GM21360 (cell line): ENCODE results near the gene UNC13B.

Experiments
- ATAC-seq: cut with Tn5 transposase; IDR thresholded peaks from one replicate; pipeline ENCODE4 v1.9.1; 2021; ENCODE audit warnings: mild to moderate bottlenecking, moderate library complexity; ENCODE audit not compliant: unreplicated experiment

Gene UNC13B

DNA sequence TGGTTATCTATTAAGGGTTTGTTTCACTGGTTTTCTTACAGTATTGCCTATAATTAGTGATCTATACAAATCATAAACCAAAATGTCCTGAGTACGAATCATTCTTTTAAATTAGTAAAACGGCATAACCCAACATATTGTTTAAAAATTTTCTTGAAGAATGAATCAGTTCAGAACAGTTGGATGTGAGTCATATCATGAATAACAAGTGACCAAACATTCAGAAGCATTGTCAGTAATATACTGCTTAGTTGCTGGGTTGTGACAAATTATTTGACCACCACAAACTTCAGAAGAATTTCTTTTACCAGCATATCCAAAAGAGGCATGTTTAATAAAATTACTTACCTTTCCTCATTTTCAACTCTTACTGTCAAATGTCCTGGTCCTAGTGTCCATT, 111.2 kb downstream of the UNC13B start:
- no peak for ATAC-seq

DNA sequence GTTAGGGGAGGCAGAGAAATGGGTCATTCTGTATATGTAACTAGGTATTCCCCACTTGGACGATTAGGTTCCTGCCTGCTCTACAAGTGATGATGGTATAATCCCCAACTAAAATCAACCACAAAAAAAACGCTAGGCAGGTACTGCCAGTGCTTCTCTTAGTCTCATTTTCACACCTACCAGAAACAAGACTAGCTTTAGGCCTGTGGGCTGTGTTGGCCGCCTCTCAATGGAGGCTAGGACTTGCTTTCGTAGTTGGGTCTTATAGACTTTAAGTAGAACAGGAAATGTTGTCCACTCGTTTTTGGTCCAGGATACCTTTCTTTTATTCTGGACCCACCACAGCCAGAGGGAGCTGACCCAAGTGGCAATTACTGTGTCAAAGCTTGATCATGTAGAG, 111.8 kb downstream of the UNC13B start:
- no peak for ATAC-seq

DNA sequence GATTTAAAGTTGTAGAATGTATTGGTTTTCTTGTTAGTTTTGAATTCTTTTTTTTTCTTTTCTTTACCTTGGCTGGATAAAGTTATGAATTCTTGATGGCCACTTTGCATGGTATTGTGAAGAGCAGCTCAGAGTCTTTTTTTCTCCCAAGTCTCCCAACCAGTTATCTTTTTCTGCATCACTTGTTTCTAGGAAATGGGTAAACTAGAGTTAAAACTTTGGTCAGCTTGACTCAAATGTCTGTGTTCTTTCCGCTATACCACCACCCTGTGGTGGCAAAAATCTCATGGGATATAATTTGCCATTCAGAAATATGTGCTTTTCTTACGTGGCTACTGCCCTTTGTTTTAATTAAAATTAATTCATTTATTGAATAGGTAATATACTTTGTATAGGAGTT, 113.2 kb downstream of the UNC13B start:
- ATAC-seq, result no peak

DNA sequence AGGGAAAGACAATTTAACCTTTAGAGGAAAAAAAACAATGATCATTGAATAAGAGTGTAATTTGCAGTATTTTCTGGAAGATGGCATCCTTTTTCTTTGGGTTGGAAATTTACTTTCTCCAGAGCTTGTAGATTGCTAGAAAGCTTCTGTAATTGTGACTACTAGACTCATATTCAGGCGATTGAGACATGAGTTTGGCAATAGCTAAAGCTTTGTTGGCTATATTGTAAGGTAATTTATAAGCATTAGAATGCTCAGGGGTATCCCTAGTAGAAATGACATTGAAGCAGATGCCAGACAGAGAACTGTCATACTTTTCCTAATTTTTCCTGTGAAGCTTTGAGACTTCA, 115.3 kb downstream of the UNC13B start:
- ATAC-seq, result no peak

DNA sequence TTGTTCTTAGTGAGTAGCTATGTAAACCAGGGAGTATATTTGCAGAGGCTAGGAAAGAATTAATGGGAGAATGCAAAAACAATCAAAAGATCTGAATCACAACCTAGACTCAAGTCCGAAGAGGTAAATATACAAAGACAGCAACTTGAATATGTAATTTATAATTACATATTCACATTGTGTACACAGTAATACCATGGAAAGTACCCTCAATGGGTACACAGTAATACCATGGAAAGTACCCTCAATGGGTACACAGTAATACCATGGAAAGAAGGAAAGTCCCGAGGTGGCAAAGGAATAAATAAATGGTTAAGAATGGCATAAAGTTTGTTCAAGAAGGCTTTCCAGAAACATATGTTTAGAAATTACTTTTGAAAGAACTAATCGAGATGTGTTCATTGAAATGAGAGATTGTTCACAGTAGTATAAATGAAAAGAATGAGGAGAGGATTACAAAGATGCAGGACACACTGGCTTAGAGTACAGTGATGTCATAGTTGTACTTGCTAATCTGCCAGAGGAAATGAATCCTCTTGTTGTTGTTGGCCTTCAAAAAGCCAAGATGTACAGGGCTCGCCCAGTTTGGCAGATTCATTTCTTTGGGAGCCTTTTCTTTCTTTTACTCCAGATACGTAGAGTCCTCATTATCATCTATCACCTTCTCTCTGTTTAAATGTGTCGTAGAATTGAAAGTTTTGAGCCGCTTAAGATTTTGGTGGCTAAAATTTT, 116.0 kb downstream of the UNC13B start:
- ATAC-seq, result no peak

DNA sequence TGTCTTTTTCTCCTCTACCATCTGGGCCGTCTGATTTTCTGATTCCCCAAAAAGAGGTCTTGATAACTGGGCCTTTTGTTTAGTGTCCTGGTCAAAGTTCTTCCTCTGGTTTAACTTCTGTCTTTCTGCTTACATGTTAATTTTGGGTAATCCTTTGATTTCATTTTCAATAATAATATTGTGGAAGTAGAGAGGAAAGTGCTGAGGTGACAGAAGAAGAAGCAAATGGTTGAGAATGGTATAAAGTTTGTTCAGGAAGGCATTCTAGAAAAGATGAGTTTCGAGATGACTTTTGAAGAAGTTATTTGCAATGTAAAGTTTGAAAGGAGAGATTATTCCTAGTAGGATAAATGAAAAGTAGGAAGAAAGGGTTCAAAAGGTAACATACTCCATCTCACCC, 118.1 kb downstream of the UNC13B start:
- no peak for ATAC-seq

DNA sequence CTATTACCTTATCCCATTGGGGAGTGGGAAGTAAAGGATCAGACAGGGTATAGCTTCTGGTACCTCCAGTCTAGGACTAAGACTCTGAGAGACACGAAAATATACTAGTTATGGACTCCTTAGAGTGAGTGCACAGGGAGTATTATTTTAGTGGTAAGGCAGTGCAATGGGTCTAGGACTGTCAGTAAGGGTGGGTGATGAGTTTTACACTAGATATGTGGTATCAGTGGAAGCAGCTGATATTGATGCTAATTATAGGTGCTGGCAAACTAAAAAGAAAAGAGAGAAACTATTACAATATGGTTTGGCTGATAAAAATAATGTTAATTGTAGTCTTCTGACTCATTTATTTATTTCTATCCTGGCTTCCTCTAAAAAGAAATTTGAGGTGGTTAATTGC, 118.6 kb downstream of the UNC13B start:
- no peak for ATAC-seq

DNA sequence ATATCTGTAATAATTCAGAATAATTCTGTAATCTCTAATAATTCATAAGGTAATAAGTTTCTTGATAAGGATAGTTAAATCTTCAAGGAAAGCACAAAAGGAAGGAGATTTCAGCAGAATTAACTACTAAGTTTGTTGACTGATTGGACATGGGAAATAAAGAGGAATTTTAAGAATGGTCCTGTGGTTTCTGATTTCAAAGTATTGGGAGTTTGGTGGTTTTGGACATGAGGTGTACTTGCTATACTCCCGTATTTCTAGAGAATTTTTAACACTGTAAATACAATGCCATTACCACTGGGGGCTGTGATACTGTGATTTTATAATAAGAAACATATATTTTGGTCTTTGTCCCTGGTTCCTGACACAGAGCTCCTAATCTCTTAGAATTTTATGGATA, 123.9 kb downstream of the UNC13B start:
- ATAC-seq, result no peak

DNA sequence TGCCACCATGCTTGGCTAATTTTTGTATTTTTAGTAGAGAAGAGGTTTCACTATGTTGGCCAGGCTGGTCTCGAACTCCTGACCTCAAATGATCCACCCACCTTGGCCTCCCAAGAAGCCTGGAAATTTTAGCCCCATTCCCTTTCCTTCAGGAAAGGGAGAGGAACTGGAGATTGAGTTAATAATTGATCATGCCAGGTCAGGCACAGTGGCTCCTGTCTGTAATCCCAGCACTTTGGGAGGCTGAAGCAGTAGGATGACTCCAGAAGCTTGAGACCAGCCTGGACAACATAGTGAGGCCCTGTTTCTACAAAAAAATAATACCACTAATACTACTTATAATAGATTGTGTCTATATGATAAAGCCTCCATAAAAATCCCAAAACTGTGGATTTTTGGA, 124.6 kb downstream of the UNC13B start:
- no peak for ATAC-seq

DNA sequence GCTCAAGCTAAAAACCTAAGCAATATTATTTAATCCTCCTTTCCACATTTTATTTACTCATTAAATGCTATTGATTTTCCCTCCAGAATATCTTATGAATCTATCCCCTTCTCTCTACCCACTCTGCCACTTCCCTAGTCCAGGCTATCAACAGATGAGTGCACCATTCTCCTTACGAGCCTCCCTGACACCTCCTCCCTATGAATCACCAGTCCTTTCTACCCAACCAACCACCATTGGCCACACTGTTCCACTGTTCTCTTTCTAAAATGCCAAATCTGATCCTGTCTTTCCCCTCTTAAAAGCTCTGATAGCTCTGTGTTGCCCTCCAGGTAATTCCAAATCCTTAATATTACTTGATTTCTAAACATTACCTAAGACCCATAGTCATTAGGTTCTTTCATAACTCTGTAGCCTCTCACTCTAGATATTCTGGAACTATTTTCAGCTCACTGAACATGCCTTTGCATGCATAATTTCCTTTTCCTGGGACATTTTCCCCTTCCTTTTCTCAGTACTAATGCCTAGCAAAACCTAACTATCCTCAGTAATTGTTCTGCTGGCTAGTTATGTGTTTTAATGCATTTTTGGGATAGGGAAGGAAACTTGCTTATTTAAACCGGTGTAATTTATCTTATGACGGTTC, 126.3 kb downstream of the UNC13B start:
- no peak for ATAC-seq

DNA sequence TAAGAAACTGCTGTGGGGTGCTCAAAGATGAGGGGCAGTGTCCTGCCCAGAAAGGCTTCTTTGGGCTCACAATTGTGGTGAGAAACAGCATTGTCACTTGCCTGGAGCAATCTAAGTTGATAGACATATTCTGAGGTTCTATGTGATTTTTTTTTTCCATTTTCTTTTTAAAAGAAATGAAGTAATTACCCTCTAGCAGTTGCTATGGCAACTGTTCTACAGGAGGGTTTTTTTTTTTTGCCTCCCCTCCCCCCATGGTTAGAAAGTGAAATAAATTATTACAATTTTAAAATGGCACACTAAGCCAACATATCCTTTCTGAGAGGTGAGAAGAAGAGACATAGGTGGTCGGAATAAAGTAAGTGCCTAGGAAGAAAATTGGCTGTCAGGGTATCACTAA, 127.0 kb downstream of the UNC13B start:
- ATAC-seq, result no peak

DNA sequence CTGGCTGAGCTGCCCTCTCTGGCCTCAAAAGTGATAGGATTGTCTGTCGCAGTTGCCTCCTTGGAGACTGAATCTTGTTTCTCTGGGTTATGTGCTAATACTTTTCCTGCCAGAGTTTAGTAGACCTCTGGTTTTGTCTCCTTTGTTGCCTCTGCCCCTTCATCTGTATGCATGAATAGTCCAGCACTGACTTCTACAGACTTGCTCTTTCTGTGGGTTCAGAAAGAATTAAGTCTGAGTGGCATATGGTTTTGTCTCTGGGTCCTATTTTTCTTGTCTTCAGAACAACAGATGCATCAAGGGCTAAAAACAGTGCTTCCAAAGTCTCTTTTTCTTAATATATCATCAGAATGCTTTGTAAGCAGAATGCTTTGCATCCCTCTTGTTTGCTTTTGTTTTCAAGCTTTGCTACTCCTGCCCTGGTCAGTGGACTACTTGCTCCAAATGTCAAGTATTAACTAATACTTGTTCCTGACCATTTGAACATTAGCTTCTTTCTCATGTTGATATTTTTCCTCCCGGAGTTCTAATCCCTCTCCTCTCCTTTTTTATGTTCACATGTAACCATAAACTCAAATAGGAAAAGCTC, 131.7 kb downstream of the UNC13B start:
- ATAC-seq, result no peak

DNA sequence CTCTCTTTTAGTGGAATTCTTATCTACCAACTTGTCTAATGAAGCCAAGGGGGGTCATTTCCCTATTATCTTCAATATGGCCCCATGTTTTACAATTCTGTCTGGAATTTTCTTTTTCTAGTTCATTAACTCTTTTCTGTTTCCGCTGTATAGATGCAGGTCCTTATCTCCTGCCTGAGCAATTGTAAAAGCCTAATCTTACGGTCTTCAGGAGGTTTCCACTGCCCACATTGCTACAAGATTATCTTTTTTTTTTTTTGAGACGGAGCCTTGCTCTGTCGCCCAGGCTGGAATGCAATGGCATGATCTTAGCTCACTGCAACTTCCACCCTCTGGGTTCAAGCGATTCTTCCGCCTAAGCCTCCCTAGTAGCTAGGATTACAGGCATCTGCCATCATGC, 132.3 kb downstream of the UNC13B start:
- ATAC-seq, result no peak

DNA sequence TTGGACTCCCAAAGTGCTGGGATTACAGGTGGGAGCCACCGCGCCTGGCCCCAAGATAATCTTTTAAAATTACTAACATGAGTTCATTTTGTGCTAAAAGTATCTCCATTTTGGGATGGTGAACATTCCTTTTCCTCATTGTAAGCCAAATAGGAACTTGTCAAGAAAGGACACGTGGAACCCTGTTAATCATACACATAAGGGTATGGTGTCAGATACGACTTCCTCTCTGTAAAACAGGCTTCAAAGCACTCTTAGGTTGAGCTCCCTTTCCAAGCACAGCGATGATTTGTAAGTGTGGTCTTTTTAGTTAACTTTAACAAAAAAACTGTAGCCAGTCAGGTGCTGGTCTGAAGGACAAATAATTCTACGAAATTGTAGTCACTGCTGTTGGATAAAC, 132.7 kb downstream of the UNC13B start:
- ATAC-seq, result no peak

DNA sequence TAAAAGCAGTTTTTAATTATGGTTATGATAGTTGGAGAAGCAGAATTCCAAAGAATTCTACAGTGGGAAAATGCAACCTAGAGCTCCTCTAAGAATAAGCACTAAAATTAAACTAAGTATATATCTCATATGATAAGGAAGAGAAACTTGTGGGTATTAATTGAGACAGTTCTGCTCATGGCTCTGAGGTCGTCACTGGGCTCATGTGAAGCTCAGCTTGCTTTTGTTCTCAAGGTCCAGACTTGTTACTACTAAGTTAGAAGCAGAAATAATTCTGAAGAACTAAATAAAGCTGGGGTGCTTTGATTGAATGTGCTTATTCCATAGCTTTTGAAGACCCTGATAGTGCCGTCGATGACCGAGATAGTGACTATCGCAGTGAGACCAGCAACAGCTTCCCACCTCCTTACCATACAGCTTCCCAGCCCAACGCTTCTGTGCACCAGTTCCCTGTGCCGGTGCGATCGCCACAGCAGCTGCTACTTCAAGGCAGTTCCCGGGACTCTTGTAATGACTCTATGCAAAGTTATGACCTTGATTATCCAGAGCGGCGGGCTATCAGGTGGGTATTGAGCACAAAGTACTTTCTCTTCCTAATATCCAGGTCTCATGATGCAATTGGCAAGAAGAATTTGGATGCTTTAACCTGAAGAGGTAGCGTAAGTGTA, 133.7 kb downstream of the UNC13B start:
- ATAC-seq, result no peak

DNA sequence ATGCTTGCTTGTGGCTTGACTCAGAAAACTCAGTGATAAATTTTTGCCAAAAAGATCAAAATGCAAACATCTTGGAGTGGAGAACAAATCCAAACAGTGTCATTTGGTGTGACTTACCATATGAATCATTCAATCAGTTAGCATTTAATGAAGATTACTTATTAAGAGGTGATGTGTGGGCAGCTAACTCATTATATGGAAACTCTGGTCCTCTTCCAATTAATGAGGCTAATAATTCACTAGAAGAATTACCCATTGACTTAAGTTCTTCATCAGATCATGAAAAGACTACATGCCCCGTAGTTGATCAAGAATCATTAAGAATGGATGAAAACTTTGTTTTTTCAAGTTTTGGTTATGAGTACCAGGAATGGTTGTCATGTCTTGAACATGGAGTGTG, 141.8 kb downstream of the UNC13B start:
- ATAC-seq, result no peak

DNA sequence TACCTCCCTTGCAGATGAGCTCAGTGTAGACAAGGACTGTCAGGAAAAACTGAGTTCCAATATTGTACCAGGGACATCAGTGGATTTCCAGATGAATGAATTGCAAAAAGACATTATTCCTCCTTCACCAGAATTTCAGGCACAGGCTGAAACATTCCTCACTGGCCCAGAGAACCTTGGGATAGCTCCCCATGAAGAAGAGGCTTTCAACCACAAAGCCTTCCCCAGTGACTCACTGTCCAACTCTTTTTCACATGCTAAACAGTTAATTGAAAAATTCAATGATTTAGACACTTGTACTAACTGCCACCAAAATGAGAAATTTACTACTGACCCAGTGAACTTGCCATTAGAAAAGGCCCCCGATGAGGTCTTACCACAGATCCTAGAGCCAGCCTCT, 144.5 kb downstream of the UNC13B start:
- ATAC-seq, result no peak

DNA sequence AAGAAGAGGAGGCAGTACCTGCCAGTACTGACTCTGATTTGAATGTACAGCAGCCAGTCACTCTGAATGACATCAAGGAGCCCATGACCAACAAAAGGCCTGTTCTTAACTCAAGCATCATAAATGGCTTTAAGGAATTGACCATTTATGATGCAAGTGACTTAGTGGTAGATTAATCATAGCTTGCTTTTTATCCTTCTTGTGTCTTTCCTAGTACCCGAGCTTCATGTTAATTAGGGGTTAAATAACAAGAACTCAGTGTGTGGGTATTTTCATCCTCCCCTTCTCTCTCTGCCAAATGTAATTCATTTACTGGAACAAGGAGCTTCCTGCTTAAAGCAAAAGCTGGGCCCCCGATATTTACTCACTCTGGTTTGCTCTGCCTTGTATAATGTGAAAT, 146.5 kb downstream of the UNC13B start:
- no peak for ATAC-seq

DNA sequence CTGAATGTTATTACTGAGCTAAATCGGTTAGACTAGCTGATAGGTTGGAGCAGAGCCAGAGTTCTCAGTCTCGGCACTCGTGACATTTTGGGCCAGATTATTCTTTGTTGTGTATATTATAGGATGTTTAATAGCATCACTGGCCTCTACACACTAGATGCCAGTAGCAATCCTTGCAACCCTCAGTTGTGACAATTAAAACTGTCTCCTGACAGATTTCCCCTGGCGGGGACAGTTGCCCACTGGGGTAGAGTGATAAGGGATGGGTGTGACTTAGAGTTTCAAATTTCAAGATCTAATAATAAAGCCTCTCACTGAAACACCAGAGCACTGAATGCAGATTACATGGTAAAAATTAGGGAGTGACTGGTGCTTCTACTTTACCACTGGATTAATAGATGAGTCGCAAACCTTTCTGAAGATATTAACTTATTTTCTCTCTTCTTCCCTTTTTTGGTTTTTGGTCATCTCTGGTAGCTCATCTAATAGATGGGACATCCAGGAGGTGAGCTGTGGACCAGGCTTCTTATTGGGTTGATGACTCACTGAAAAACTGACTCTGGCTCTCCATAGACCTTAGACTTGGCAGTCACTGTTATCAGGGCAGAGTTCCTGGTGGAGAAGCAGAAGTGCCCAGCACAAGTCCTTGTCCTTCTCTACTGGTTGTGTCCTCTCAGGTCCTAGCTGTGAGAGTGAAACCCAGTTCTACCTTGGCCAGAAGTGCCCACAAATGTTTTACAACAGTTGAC, 150.3 kb downstream of the UNC13B start:
- no peak for ATAC-seq

DNA sequence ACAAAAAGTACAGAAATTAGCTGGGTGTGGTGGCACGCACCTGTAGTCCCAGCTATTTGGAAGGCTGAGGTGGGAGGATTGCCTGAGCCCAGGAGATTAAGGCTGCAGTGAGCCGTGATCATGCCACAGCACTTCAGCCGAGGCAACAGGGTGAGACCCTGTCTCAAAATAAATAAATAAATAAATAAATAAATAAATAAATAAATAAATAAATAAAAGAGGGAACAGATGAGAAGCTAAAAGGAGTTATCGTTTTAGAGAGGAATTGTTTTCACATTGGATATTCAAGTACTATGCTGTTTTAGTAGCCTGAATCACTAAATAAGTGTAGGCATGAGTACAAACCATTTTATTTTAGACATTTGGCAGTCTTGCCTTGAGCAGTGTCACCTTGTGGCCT, 151.7 kb downstream of the UNC13B start:
- ATAC-seq, result no peak

DNA sequence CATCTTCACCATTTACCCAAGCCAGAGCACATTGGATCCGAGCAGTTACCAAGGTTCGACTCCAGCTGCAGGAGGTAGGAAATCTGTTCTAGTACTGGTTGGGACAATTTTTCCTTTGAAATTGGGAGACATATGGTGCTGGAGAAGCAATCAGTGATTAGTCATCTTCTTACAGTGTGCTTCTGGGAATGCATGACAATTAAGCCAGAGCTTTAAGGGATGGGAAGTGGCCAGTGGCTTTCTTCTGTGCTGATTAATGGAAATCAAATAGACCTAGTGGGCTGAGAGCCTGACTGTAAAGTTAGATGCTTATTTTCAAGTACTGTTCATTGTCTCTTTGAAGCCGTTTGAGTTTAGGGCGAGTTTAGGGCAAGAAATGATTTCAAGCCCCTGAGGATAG, 152.1 kb downstream of the UNC13B start:
- no peak for ATAC-seq
